K562 (cell line): Measurements from ENCODE around the gene CALML4. TPM values are rescaled to one million over a fixed set of nuclear protein-coding genes. Genes with fewer than 3 reads are reported as not detected.

Experiments used
- ATAC-seq: fragments of 200-7000 bp; cut with Tn5 transposase; 3 replicates; pipeline ENCODE4 v1.9.1; 2020; ENCODE audit warnings: moderate library complexity
- BruUV-seq: library from RNA; stranded (reverse); fragments of 400-500 nt; replicated peaks from 2 replicates; lab custom pipeline; 2021; lab: Mats Ljungman, UMichigan
- CTCF ChIA-PET: fragments of 300-600 bp; formaldehyde crosslinking; extraction: SDS; loops from one replicate; lab custom pipeline; 2021; ENCODE audit warnings: low intra/inter-chr PET ratio; lab: Yijun Ruan, JAX
- POLR2A ChIA-PET: fragments of 300-600, 350-650 bp; sonication (Branson Sonifier 250); formaldehyde crosslinking; extraction: SDS; loops from one replicate; lab custom pipeline; 2021; ENCODE audit warnings: antibody characterized with exemption, inconsistent platforms; lab: Yijun Ruan, JAX
- DNase-seq, 4 experiments: peaks; one replicate each; pipeline versions ENCODE4 v3.0.0 to v3.0.0-alpha.2; 2011 to 2018; ENCODE audit warnings: low spot score in 3 of 4, mixed read lengths in 3 of 4; ENCODE audit errors: extremely low read depth in 1 of 4
- FAIRE-seq: peaks from 2 replicates; lab custom pipeline; 2011; peaks lifted over from hg19 to GRCh38; lab: Jason Lieb, UNC
- H2AFZ ChIP-seq: 2 replicates; pipeline ENCODE4 v1.6.0; 2011; ENCODE audit warnings: low read depth, low read length, control low read depth, inconsistent platforms
- H3K27ac ChIP-seq: fragments of 200-600 bp; 3 replicates; pipeline ENCODE4 v1.8.0; 2011; ENCODE audit warnings: low read depth, mild to moderate bottlenecking, control low read depth, inconsistent platforms, low read length, moderate library complexity, mixed read lengths; ENCODE audit errors: extremely low read depth
- H3K27me3 ChIP-seq, 2 experiments: fragments of 300-600 bp in 1 of 2; 2 replicates in 1 of 2; 3 replicates in 1 of 2; pipeline versions ENCODE4 v1.6.0 to v1.8.0; 2011; ENCODE audit warnings: inconsistent platforms in 2 of 2, low read length in 2 of 2, mild to moderate bottlenecking in 1 of 2, mixed read lengths in 1 of 2, moderate library complexity in 1 of 2; ENCODE audit not compliant: control insufficient read depth in 2 of 2, insufficient read depth in 2 of 2
- H3K36me3 ChIP-seq: fragments of 300-600 bp; 3 replicates; pipeline ENCODE4 v1.8.0; 2011; ENCODE audit warnings: mild to moderate bottlenecking, low read length, inconsistent platforms; ENCODE audit not compliant: control insufficient read depth, insufficient read depth
- H3K4me1 ChIP-seq, 2 experiments: fragments of 200-600 bp in 1 of 2; replicated peaks in 1 of 2; 2 replicates in 1 of 2; 3 replicates in 1 of 2; pipeline versions ENCODE4 v1.5.1 to v1.8.0; 2011; ENCODE audit warnings: inconsistent platforms in 2 of 2, low read length in 2 of 2, mild to moderate bottlenecking in 1 of 2, mixed read lengths in 1 of 2, moderate library complexity in 1 of 2; ENCODE audit not compliant: control insufficient read depth in 2 of 2, insufficient read depth in 2 of 2
- H3K4me2 ChIP-seq: 2 replicates; pipeline ENCODE4 v1.6.1; 2011; ENCODE audit warnings: low read length, control low read depth, inconsistent platforms, mixed read lengths; ENCODE audit not compliant: insufficient read depth
- H3K4me3 ChIP-seq: fragments of 200-600 bp; sonication (generic), shearing (Covaris generic); 2 replicates; pipeline ENCODE4 v1.5.1; 2016; ENCODE audit warnings: control low read depth, inconsistent platforms
- H3K79me2 ChIP-seq: fragments of 200-600 bp; 3 replicates; pipeline ENCODE4 v1.8.0; 2011; ENCODE audit warnings: low read length, inconsistent platforms; ENCODE audit not compliant: control insufficient read depth, insufficient read depth
- H3K9ac ChIP-seq, 2 experiments: 2 replicates each; pipeline versions ENCODE4 v1.6.0 to v1.6.1; 2011; ENCODE audit warnings: low read depth in 2 of 2, low read length in 2 of 2, control low read depth in 1 of 2, inconsistent platforms in 1 of 2, mild to moderate bottlenecking in 1 of 2, mixed read lengths in 1 of 2; ENCODE audit not compliant: insufficient read depth in 1 of 2
- H3K9me1 ChIP-seq: one replicate; pipeline ENCODE4 v1.6.0; 2011; ENCODE audit warnings: inconsistent platforms, mild to moderate bottlenecking, low read length, moderate library complexity; ENCODE audit not compliant: control insufficient read depth, insufficient read depth
- H3K9me3 ChIP-seq: replicated peaks from 2 replicates; pipeline ENCODE4 v1.5.1; 2011; ENCODE audit warnings: low read depth, low read length, inconsistent platforms; ENCODE audit not compliant: control insufficient read depth, insufficient read depth
- H4K20me1 ChIP-seq: replicated peaks from 2 replicates; pipeline ENCODE4 v1.6.1; 2011; ENCODE audit warnings: low read length, inconsistent platforms, mixed read lengths; ENCODE audit not compliant: control insufficient read depth, insufficient read depth
- ETV5 ChIP-seq: sonication (generic); formaldehyde crosslinking; IDR thresholded peaks from 2 replicates; pipeline ENCODE4 v1.4.0; 2020; ENCODE audit warnings: low read depth, mild to moderate bottlenecking, missing genetic modification reagents
- FOS ChIP-seq: IDR thresholded peaks from 3 replicates; pipeline ENCODE4 v1.6.1; 2011; ENCODE audit not compliant: insufficient read length; ENCODE audit errors: extremely low read depth
- KLF13 ChIP-seq: fragments of 450-650 bp; IDR thresholded peaks from 2 replicates; pipeline ENCODE4 v1.6.1; 2016; ENCODE audit warnings: missing genetic modification characterization, low read depth, mild to moderate bottlenecking, missing compliant biosample characterization, moderate library complexity, borderline replicate concordance
- NR1H2 ChIP-seq: sonication (generic); formaldehyde crosslinking; IDR thresholded peaks from 2 replicates; pipeline ENCODE4 v1.4.0; 2020; ENCODE audit warnings: mild to moderate bottlenecking, missing genetic modification reagents
- SIX5 ChIP-seq, 2 experiments: IDR thresholded peaks; 2 replicates each; pipeline ENCODE4 v1.6.1; 2011; ENCODE audit warnings: low read length in 2 of 2, borderline replicate concordance in 1 of 2, low read depth in 1 of 2, mild to moderate bottlenecking in 1 of 2, moderate library complexity in 1 of 2; ENCODE audit not compliant: insufficient read depth in 1 of 2
- ZC3H4 ChIP-seq: sonication (generic); formaldehyde crosslinking; IDR thresholded peaks from 2 replicates; pipeline ENCODE4 v1.9.0; 2021; ENCODE audit warnings: missing genetic modification reagents, borderline replicate concordance
- WGBS: fragments of 100-300 bp; shearing (Covaris generic); methylation state at CpG from one replicate; pipeline ENCODE4 v1.1.6; 2016; ENCODE audit warnings: low coverage, mixed read lengths; ENCODE audit not compliant: insufficient coverage; ENCODE audit errors: missing lambda C conversion rate; 5-methylcytosine and 5-hydroxymethylcytosine counted together
- in situ Hi-C: fragments of 300-500 bp; cut with MboI; formaldehyde crosslinking; loops from 4 replicates; pipeline ENCODE4 v1.15.0; 2018; ENCODE audit warnings: inconsistent platforms, mixed read lengths
- intact Hi-C: fragments of 100-400 bp; cut with micrococcal nuclease; formaldehyde crosslinking; loops from 2 replicates; pipeline ENCODE4 v1.14.2; 2022
- polyA plus RNA-seq, 8 experiments: library from polyadenylated mRNA; depleted of rRNA in 4 of 8; stranded (reverse) in 5 of 8; unstranded in 3 of 8; fragments of >200 nt; fragmentation: Nextera tagmentation in 2 of 8; fragmentation: Illumina TruSeq in 1 of 8; extraction: Ambion mirVana in 2 of 8; extraction: Trizol in 1 of 8; gene quantifications; 2 replicates each; pipeline versions ENCODE4 v1.2.1 to v1.2.3, GENCODE V29; 2011 to 2014; ENCODE audit warnings: inconsistent platforms in 1 of 8, missing spikeins in 1 of 8
- total RNA-seq, 7 experiments: library from RNA; depleted of rRNA in 6 of 7; stranded (reverse); fragments of >200 nt in 6 of 7; fragmentation: Illumina TruSeq in 2 of 7; extraction: Trizol in 2 of 7; gene quantifications; 2 replicates each; pipeline versions ENCODE4 v1.2.1 to v1.2.3, GENCODE V29; 2011 to 2021; ENCODE audit warnings: low replicate concordance in 1 of 7
- TF ChIP-seq, protein P1 (sequence below): fragments of 250-450 bp; sonication (Bioruptor Pico); IDR thresholded peaks from 2 replicates; pipeline ENCODE4 v1.8.0; 2022; ENCODE audit warnings: moderate library complexity, mild to moderate bottlenecking, inconsistent platforms

Gene CALML4
- total and polyA plus RNA-seq, 9 of the 15 experiments (the other 6 are each of a cell fraction or from before 2014, with no cell fraction given), result 2.8 to 30.6 (median 15.5) TPM

DNA sequence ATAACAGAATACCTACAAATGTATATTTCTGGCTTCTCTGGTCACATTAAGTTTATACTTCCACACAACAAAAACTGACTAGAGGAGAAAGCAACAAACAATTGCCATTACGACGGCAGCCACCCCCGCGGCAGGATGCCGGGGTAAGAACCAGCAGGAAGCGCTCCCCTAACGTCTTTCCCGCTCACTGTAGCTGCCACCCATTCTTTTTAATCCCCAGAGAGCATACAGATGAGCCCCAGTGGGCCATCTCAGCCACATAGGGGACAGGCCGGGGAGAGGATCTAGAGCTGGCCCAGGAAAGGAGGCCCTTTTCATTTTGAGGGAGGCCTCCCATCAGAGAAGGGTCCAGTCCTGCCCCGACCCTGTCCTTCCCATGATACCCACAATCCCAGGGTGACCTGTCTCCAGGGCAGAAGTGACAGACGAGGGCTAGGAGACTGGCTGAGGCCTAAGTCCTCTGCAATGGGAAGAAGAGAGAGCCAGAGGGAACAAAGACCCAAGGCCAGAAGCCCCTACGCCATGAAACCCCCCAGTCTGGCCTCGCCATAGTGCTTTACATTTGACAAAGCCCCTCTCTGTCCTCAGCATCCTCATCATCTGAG lies 3.6 kb upstream of the CALML4 start:
- peaks cover 71% of the 10 kb centered on the region; the same call in 2 of the 3 replicates for H3K36me3 ChIP-seq
- in situ Hi-C loops (no loop called here), intact Hi-C loops (no loop called here)
- DNase-seq, result no peak
- peaks cover 14 to 49% of the 10 kb centered on the region in 2 experiments for H3K4me1 ChIP-seq
- TF ChIP-seq NR1H2, result no peak
- no peak for TF ChIP-seq ETV5 (CRISPR knock-in tag)
- TF ChIP-seq SIX5 (IDR thresholded peaks at IDR 0.05; ENCODE audit: borderline replicate concordance in 1 of 2, insufficient read depth in 1 of 2, low read depth in 1 of 2, low read length in 2 of 2), result no peak
- TF ChIP-seq KLF13 (tag), result no peak
- TF ChIP-seq ZC3H4 (CRISPR knock-in tag), result no peak
- no peak for TF ChIP-seq FOS
- TF ChIP-seq, protein P1, sequence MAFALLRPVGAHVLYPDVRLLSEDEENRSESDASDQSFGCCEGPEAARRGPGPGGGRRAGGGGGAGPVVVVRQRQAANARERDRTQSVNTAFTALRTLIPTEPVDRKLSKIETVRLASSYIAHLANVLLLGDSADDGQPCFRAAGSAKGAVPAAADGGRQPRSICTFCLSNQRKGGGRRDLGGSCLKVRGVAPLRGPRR (CRISPR knock-in tag), result no peak
- no peak overlapping the region for H2AFZ ChIP-seq
- H3K9me3 ChIP-seq, result no peaks in the 10 kb centered on the region
- H3K79me2 ChIP-seq, result peaks cover 32% of the 10 kb centered on the region
- no peak overlapping the region; a peak in 1 of 4 replicates for H3K9ac ChIP-seq
- no peak overlapping the region for H3K27ac ChIP-seq
- ATAC-seq, result no peak
- no peak for FAIRE-seq
- BruUV-seq, result no TSS peak
- peaks cover 3% of the 10 kb centered on the region for H3K9me1 ChIP-seq
- POLR2A ChIA-PET, result interaction anchor here (0.7 kb wide), 1 partner anchor 16 kb away, joined by 3 read pairs; no protein-coding TSS in a partner anchor
- H3K4me3 ChIP-seq, result no peak overlapping the region
- CTCF ChIA-PET, result no interaction called here
- H3K4me2 ChIP-seq, result no peak overlapping the region
- H4K20me1 ChIP-seq, result peaks cover 17% of the 10 kb centered on the region; the same call in 1 of the 2 replicates
- 92% methylated on average over 11 of the region's 13 CpGs for WGBS
- H3K27me3 ChIP-seq, result no peaks in the 10 kb centered on the region
